LNCAP (cell line): ENCODE measurements around the gene PAGE5.

Experiments used
- TF ChIP-seq, protein P1 (sequence below): fragments of 450-650 bp; IDR thresholded peaks from 2 replicates; pipeline ENCODE4 v1.5.1; 2017; ENCODE audit warnings: mild to moderate bottlenecking

The PAGE5 gene, protein sequence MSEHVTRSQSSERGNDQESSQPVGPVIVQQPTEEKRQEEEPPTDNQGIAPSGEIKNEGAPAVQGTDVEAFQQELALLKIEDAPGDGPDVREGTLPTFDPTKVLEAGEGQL

DNA sequence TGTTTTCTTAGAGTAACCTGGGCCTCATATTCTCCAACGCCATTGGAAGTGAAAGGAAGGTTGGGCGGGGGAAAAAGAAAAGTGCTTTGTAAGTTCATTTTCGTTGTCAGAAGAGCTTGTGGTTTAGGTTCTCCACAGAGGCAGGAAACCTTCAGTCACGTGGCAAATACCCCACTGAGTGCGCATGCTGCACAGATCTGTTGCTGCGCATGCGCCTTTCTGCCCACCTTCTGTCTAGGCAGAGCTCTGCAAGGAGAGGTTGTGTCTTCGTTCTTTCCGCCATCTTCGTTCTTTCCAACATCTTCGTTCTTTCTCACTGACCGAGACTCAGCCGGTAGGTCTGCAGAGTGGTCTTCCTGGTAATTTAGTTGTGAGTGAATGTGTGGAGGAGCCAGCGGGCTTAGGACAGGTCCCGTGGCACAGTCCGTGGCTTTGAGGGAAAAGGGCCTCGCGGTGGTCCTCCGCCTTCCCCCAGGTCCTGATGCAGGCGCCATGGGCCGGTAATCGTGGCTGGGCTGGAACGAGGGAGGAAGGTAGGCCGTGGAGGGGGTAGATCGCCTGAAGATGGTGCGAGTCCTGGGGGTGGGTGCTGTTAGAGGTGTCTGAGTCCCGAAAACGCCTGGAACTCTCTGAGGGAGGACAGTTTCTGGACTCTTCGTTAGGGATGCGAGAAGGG lies at the start of gene PAGE5:
Gene PAGE5, plus strand, starts transcription at position 228 of the 676 bp plus-strand sequence. CDS start 1,037 bp downstream, outside the sequence.
- TF ChIP-seq, protein P1, sequence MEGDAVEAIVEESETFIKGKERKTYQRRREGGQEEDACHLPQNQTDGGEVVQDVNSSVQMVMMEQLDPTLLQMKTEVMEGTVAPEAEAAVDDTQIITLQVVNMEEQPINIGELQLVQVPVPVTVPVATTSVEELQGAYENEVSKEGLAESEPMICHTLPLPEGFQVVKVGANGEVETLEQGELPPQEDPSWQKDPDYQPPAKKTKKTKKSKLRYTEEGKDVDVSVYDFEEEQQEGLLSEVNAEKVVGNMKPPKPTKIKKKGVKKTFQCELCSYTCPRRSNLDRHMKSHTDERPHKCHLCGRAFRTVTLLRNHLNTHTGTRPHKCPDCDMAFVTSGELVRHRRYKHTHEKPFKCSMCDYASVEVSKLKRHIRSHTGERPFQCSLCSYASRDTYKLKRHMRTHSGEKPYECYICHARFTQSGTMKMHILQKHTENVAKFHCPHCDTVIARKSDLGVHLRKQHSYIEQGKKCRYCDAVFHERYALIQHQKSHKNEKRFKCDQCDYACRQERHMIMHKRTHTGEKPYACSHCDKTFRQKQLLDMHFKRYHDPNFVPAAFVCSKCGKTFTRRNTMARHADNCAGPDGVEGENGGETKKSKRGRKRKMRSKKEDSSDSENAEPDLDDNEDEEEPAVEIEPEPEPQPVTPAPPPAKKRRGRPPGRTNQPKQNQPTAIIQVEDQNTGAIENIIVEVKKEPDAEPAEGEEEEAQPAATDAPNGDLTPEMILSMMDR, result no peak

DNA sequence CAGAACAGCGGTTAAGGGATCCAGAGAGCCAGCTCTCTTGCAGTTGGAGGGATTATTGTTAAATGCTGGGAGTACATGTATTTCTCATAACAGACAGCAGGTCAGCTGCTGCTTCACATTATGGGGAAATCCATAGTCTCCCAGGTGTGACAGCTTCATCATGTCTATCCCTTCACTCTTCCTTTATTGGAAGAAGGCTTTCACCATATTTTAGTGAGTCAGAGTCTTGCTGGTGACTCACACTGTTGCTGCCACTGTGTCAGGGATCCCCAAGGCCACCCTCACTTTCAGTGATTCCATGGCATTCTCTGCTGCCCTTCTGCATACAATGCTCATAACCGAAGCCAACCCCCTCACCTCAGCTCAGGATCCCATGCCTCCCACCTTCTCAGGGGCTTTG lies 32.9 kb upstream of the PAGE5 start:
- TF ChIP-seq, protein P1, result no peak

DNA sequence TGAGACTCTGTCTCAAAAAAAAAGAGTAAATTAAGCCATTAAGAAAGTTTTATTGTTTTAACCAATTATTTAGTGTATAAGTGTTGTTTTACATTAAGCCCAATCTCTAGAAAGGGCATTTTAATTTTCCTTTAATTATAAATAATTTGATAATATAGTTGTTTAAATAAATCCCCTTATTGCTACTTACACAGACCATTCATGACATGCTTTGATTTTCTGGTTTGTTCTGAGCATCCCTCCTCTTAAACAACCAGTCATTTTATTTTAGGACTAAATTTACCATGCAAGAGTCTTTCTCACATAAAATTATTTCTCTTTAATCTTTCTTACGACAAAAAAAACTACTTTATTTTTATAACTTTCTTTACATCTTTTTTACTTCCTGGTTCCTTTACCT lies 23.5 kb upstream of the PAGE5 start:
- TF ChIP-seq, protein P1, result no peak

DNA sequence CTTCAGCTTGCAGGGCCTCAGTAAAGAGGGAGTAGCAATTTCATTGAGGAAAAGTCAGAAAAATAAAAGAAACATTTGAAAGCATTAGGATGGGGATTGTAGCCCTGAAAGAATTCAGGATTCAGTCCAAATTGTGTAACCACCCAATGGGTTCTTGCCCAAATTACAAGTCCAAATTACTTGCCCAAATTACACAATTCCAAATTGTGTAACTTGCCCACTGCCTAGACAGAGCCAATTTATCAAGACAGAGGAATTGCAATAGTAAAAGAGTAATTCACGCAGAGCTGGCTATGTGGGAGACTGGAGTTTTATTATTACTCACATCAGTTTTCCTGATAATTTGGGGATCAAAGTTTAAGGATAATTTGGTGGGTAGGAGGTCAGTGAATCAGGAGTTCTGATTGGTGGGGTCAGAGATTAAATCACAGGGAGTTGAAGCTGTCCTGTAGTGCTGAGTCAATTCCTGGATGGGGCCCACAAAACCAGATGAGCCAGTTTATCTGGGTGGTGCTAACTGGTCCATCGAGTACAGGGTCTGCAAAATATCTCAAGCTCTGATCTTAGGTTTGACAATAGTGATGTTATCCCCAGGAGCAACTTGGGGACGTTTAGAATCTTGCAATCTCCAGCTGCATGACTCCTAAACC lies 18.1 kb upstream of the PAGE5 start:
- TF ChIP-seq, protein P1, result no peak

DNA sequence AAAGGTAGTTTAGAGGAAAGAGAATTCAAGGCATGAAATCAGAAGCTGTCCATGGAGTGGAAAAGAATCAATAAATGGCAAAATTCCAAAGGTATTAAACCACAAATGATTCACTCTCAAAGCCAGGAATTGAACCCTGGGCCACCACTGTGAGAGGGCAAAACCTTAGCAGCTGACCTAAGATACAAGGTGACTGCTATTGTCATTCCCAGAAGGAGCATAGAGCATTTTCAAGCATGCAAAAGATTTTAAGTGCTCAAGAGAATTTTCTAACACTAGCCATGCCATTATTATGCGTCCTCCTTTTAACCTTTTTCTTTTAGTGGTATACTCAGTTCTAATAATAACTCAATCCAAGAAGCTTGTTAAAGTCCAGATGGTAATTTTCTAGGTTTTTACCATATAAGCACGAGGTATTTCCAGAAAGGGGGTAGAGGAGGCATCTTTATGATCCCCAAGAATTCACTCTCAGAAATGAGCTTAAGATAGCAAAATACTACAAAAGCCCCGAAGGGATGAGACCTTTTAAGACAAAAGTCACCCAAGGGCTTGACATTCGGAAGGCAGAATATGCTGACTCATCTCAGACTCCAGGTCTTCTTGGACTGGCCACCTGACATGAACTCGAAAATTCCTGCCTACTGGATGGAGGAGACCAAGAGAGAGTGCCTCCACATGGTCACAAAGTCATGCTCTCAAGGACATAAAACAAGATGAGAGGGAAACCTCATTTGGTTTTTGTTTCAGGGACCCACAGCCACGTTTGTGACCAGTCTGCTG lies 13.8 kb upstream of the PAGE5 start:
- TF ChIP-seq, protein P1, result no peak

DNA sequence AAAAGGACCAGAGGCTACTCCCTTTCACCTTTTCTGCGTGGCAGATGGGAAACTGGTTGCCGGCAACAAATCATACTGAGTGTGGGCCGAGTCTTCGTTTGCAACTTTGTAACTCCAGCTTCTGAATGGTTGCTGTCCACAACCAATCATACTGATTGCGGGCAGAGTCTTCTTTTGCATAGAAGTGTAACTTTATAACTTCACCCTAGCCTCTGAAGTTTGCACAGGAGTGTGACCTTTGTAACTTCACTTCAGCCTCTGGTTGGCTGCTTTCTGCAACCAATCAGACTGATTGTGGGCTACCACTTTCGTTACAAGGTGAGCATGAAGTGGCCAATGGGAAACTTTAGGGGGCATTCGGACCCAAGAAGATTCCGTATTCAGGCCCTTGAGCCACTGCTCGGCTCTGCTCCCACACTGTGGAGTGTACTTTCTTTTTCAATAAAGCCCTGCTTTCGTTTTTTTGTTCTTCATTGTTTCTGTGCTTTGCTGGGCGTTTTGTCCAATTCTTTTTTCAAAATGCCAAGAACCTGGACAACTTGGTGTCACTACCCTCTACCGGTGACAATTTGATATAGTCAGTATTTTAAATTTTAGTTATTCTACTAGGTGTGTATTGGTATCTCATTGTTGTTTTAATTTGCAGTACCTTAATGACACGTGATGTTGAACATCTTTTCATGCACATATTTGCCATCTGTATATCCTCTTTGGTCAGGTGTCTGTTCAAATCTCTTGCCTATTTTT lies 9.0 kb upstream of the PAGE5 start:
- TF ChIP-seq, protein P1, result peak; percentile 12; the same call in 1 of the 2 replicates

DNA sequence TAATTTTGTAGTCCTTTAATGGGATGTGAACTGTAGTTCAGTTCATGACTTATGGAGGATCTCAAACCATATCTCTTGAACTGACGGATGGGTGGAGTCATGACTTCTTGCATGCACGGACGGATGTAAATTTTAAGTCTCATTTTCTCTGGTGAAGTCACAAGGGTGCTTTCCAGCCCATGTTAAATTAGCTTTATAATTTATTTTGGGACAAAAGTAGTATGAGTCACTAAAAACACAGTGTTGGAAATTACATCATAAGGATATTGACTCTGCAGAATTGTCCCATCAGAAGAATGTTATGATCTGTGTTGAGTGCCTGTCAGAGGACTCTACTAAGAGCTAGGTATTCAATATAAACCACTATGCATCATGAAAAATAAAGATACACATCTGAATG lies 6.8 kb upstream of the PAGE5 start:
- TF ChIP-seq, protein P1, result no peak
